Putamen (tissue), 1 donor: ENCODE data around the gene REXO2.

Experiments used
- DNase-seq: peaks from one replicate; pipeline ENCODE4 v3.0.0-alpha.2; 2016; ENCODE audit warnings: low spot score

REXO2 gene

GRCh38 chr11:114439229-114440120 is at the start of gene REXO2:
Gene REXO2, plus strand, starts transcription at chr11:114439467. Its CDS starts 62 bp downstream, at chr11:114439529.
- peak; percentile 97 for DNase-seq

GRCh38 chr11:114392735-114393667 is 46.3 kb upstream of the REXO2 start:
- DNase-seq: no peak

DNA sequence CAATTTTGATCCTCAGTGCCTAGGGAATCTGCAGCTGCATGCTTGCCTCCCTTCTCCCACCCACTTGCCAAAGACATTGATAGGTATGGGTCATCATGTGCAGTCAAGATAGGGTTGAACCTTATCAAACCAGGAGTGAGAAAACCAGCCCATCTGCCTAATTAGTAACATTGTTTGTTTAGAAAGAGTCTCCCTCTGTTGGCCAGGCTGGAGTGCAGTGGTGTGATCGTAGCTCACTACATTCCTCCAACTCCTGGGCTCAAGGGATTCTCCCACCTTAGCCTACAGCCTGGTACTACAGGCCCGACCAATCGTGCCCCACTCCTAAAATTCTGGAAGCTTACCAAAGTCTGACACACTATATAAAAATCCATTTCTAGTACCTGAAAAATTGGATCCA is 43.5 kb upstream of the REXO2 start:
- DNase-seq: no peak

- DNase-seq: no peak
Measured at GRCh38 chr11:114396916-114397315, 42.4 kb upstream of the REXO2 start.

GRCh38 chr11:114397349-114397982 is 41.8 kb upstream of the REXO2 start:
- DNase-seq: peak; percentile 71

GRCh38 chr11:114398303-114398920 is 40.9 kb upstream of the REXO2 start:
- no peak for DNase-seq

DNA sequence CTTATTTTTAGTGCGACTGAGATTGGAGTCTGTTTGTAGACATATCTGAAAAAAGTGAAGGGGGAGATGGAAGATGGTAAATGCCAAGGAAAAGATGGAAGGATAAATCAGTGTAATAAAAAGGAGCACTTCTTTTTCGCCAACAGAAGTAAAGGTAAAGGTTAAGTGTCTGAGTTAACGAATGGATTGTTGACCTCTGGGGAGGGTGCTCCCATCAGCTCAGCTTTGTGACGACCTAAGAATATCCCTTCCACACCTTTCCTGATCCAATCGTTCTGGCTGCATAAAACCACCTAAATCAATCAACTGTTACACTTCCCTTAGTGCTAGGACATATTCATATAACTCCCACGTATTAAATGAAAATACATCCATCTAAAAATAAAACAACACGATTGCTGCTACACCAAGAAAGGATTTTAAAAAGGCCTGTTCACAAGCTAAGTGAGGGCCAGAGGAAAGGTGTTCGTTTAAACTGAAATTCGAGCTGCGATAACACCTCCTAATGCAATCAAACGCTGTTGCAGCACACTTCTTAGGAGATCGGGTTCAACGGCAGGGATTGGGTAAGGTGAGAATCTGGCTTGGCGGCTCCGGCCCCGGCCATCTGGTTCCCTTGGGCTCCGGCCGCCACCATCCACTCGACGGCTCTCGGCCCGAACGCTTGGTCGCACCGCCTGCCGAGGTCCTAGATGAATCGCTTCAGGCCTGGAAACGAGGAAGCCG is 39.6 kb upstream of the REXO2 start:
- DNase-seq: no peak

GRCh38 chr11:114400216-114400914 is 38.9 kb upstream of the REXO2 start, which contains the start of the genes C11orf71 and RBM7:
Gene C11orf71, minus strand, starts transcription at chr11:114400511. Its CDS starts 180 bp downstream, at chr11:114400331.
Gene RBM7, plus strand, starts transcription at chr11:114400666. Its CDS starts 6 bp downstream, at chr11:114400672.
- DNase-seq: peak; percentile 95

GRCh38 chr11:114400915-114401223 is 38.4 kb upstream of the REXO2 start:
- DNase-seq: no peak

GRCh38 chr11:114401311-114401710 is 38.0 kb upstream of the REXO2 start:
- DNase-seq: no peak

GRCh38 chr11:114412946-114413345 is 26.3 kb upstream of the REXO2 start:
- DNase-seq: no peak

- DNase-seq: no peak
Measured at GRCh38 chr11:114413958-114414357, 25.3 kb upstream of the REXO2 start.

GRCh38 chr11:114416441-114416961 is 22.8 kb upstream of the REXO2 start:
- DNase-seq: no peak

GRCh38 chr11:114426280-114426679 is 13.0 kb upstream of the REXO2 start:
- DNase-seq: no peak

DNA sequence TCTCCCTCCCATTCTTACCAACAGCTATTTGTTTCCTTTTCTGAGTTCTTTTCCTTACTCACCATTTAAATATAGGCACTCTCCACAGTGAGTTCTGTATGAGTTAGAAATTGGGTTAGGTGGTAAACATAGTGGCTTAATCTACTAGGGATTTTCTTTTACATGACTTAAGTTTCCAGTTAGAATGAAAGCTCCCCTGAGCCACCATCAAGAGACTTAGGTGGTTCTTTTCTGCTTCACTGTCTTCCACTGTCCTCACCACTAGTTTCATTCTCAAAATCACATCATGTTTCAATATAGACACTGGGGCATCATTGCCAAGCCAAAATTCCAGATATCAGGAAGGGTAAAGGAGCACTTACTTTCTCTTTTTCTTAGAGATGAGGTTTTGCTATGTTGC is 9.0 kb upstream of the REXO2 start:
- no peak for DNase-seq

DNA sequence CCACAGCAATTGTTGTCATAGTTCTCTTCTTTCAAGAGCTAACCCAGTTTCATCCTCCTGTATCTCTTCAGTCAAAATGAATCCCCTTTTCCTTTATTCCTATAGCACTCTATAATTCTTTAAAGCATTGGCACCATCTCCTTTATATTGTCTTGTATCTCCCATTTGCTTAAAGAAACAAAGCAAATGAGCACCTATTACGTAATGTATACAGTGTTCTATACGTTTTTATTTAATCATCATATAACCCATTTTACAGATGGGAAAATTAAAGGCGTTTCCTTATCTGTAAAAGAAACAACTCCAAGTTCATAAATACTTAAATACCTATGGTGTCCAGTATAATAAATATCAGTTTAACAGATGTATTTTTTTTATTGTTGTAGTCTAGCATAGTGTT is 6.4 kb upstream of the REXO2 start:
- DNase-seq: no peak

- no peak for DNase-seq
Measured at GRCh38 chr11:114433376-114433775, 5.9 kb upstream of the REXO2 start.

- no peak for DNase-seq
Measured at GRCh38 chr11:114438303-114438702, 964 bp upstream of the REXO2 start.

- DNase-seq: peak; percentile 24
Measured at GRCh38 chr11:114440121-114440860, 1.0 kb downstream of the REXO2 start.
